H1 (cell line): ENCODE results near the gene DDX42. TPM values are rescaled to one million over a fixed set of nuclear protein-coding genes. Genes with fewer than 3 reads are reported as not detected.

Source experiments
- SIX5 ChIP-seq: IDR thresholded peaks from 2 replicates; pipeline ENCODE4 v1.6.1; 2011; ENCODE audit warnings: mild to moderate bottlenecking, low read depth, low read length
- polyA plus RNA-seq, 7 experiments: library from polyadenylated mRNA; depleted of rRNA in 3 of 7; stranded (reverse) in 5 of 7; unstranded in 2 of 7; fragments of >200 nt in 5 of 7; fragments of 200-250 nt in 2 of 7; gene quantifications; 1 replicate in 5 of 7; 2 replicates in 1 of 7; 4 replicates in 1 of 7; pipeline versions ENCODE4 v1.2.1 to v1.2.3, GENCODE V29; 2011 to 2013; ENCODE audit warnings: missing spikeins in 2 of 7, mixed read lengths in 2 of 7
- total RNA-seq: library from RNA; stranded (reverse); fragmentation: NEBNext Ultra II Directional; extraction: Animal tissue kit (Norgen Biotek cat#: 25700); gene quantifications from 2 replicates; pipeline ENCODE4 v1.2.1, GENCODE V29; 2021
- TF ChIP-seq, protein P1 (sequence below): IDR thresholded peaks from 2 replicates; pipeline ENCODE4 v1.6.1; 2012; ENCODE audit warnings: inconsistent platforms

DDX42 gene
- total and polyA plus RNA-seq, 2 of the 8 experiments (the other 6 are each of a cell fraction or from before 2014, with no cell fraction given), result 40.6 to 114 TPM

DNA sequence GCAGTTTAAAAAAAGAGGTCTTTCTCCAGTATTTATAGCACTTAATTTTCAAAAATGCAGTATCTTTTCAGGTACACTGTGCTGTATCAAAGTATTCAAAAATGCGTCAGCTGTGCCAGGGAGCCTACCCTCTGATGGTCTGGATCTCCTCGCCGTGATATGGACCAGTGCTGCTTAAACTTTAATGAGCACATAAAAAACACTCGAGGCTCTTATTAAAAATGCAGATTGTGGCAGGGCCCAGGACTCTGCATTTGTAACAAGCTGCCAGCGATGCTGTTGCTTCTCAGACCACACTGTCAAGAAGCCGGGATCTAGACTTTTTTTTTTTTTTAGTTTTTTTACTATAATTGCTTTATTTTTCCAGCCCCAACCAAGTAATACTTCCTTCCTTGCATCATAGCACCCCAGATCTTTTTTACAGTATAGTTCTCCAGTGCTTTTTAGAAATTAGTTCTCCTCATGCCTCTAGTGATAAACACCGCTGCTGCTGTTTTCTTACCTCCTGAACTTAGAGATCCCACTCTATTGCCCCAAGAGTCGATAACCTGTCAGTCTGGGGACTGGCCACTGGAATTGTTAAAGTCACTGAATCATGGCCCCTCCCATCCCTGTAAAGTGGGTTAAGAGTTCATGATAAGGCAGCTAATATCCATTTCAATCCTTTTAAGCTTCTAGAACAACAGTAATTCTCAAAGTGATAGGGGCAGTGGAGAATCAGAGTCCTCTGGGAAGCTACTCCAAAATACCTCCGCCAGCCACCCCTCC is 70.1 kb downstream of the DDX42 start (continued):
- TF ChIP-seq, protein P1, sequence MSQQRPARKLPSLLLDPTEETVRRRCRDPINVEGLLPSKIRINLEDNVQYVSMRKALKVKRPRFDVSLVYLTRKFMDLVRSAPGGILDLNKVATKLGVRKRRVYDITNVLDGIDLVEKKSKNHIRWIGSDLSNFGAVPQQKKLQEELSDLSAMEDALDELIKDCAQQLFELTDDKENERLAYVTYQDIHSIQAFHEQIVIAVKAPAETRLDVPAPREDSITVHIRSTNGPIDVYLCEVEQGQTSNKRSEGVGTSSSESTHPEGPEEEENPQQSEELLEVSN, result no peak
- TF ChIP-seq SIX5, result no peak
